Uterus (tissue), 4 donors: ENCODE data around the gene SIM1. TPM values are rescaled to one million over a fixed set of nuclear protein-coding genes. Genes with fewer than 3 reads are reported as not detected.

Source experiments
- DNase-seq, 2 donors: peaks; one replicate each; pipeline ENCODE4 v3.0.0-alpha.2; 2019 to 2020
- H3K27ac ChIP-seq, 2 donors: fragments of 200-600 bp; sonication (generic); 1 replicate in 1 of 2; 2 replicates in 1 of 2; pipeline ENCODE4 v1.5.1; 2016 to 2018
- H3K27me3 ChIP-seq, 2 donors: fragments of 200-600 bp; sonication (generic); one replicate each; pipeline ENCODE4 v1.5.1; 2018 to 2019; ENCODE audit warnings: control low read depth in 1 of 2
- H3K36me3 ChIP-seq, 2 donors: fragments of 200-600 bp; sonication (generic); one replicate each; pipeline ENCODE4 v1.5.1; 2019; ENCODE audit warnings: control low read depth in 1 of 2
- H3K4me1 ChIP-seq, 2 donors: fragments of 200-600 bp; sonication (generic); one replicate each; pipeline ENCODE4 v1.5.1; 2018 to 2019; ENCODE audit warnings: control low read depth in 1 of 2
- H3K4me3 ChIP-seq, 2 donors: fragments of 200-600 bp; sonication (generic); 1 replicate in 1 of 2; 2 replicates in 1 of 2; pipeline ENCODE4 v1.5.1; 2018 to 2019; ENCODE audit warnings: mild to moderate bottlenecking in 1 of 2
- H3K9me3 ChIP-seq, 2 donors: fragments of 200-600 bp; sonication (generic); one replicate each; pipeline ENCODE4 v1.5.1; 2019; ENCODE audit warnings: control low read depth in 1 of 2
- POLR2A ChIP-seq, 2 donors: fragments of 450-650 bp; IDR thresholded peaks; one replicate each; pipeline ENCODE4 v1.6.1; 2016; ENCODE audit warnings: antibody characterized with exemption in 2 of 2, mild to moderate bottlenecking in 1 of 2, moderate library complexity in 1 of 2
- intact Hi-C: fragments of 100-400 bp; cut with DNase I; formaldehyde crosslinking; loops from one replicate; pipeline ENCODE4 v1.15.1; 2023; ENCODE audit warnings: low total_unique reads
- total RNA-seq, 4 donors: library from RNA; depleted of rRNA in 3 of 4; stranded (reverse); fragments of >200 nt in 3 of 4; gene quantifications; one replicate each; pipeline versions ENCODE4 v1.1.0 to v1.2.4, GENCODE V29; 2014 to 2023
- TF ChIP-seq, protein P1 (sequence below), 4 experiments: fragments of 200-600 bp in 2 of 4; fragments of 450-650 bp in 2 of 4; sonication (generic) in 2 of 4; IDR thresholded peaks; one replicate each; pipeline ENCODE4 v1.5.1; 2016 to 2019; ENCODE audit warnings: antibody characterized with exemption in 4 of 4, mild to moderate bottlenecking in 2 of 4, moderate library complexity in 1 of 4
- donor health status: DM: yes; HTN: yes; CAD: no.

SIM1 gene
- total RNA-seq, 4 donors from 2014 or later = under 0.01 TPM; not detected in 3

DNA sequence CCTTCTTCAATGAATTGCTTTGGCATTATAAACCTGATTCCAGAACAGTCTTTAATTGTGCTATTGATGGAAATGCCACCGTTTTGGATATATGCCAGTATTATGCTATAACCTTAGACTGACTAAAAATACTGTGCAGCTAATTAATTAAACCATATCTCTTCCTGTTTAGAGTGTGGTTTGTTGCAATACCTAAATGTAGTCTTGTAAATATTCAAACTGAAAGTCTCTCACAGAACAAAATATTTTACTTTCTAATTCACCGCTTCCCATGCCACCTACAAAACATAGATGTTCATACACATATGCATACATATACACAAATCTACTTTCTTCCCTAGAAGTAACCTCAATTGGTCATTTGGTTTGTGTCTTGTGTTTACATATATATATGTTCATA, 126.6 kb downstream of the SIM1 start:
- DNase-seq = no peak
- intact Hi-C loops = no loop called here
- TF ChIP-seq, protein P1, sequence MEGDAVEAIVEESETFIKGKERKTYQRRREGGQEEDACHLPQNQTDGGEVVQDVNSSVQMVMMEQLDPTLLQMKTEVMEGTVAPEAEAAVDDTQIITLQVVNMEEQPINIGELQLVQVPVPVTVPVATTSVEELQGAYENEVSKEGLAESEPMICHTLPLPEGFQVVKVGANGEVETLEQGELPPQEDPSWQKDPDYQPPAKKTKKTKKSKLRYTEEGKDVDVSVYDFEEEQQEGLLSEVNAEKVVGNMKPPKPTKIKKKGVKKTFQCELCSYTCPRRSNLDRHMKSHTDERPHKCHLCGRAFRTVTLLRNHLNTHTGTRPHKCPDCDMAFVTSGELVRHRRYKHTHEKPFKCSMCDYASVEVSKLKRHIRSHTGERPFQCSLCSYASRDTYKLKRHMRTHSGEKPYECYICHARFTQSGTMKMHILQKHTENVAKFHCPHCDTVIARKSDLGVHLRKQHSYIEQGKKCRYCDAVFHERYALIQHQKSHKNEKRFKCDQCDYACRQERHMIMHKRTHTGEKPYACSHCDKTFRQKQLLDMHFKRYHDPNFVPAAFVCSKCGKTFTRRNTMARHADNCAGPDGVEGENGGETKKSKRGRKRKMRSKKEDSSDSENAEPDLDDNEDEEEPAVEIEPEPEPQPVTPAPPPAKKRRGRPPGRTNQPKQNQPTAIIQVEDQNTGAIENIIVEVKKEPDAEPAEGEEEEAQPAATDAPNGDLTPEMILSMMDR (IDR thresholded peaks at IDR 0.05) = no peak
- no peak for TF ChIP-seq POLR2A (IDR thresholded peaks at IDR 0.05)

DNA sequence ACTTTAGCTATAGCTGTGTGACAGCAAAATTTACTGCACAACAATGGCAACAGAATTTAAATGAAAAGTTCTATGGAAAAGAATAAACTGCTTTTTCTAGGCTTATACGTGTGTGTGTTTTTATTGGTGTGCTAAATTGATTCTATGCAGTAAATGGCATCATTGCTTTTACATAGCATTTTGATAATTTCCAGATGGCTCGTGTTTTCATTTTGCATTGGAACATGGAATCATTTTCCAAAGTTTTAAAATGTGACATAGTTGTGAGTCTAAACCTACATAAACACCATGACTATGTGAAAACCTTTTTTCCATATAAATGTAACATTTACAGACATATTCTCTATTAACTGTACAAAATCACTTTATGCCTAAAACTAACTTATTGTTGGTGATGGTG, 127.8 kb downstream of the SIM1 start:
- Histone ChIP-seq H3K4me1 (no peaks in the 10 kb centered on the region), H3K27me3 (no peaks in the 10 kb centered on the region), H3K27ac (no peak overlapping the region), H3K36me3 (no peaks in the 10 kb centered on the region), H3K9me3 (no peaks in the 10 kb centered on the region), H3K4me3 (no peak overlapping the region)
- DNase-seq = no peak
- TF ChIP-seq, protein P1 (IDR thresholded peaks at IDR 0.05) = no peak
- TF ChIP-seq POLR2A (IDR thresholded peaks at IDR 0.05) = no peak
- intact Hi-C loops = no loop called here

More for the DNA sequence above, 126.6 kb downstream of the SIM1 start:
- no peaks in the 10 kb centered on the region for H3K27me3 ChIP-seq
- H3K27ac ChIP-seq = no peak overlapping the region
- H3K4me3 ChIP-seq = no peak overlapping the region
- H3K9me3 ChIP-seq = no peaks in the 10 kb centered on the region
- no peaks in the 10 kb centered on the region for H3K4me1 ChIP-seq
- no peaks in the 10 kb centered on the region for H3K36me3 ChIP-seq

DNA sequence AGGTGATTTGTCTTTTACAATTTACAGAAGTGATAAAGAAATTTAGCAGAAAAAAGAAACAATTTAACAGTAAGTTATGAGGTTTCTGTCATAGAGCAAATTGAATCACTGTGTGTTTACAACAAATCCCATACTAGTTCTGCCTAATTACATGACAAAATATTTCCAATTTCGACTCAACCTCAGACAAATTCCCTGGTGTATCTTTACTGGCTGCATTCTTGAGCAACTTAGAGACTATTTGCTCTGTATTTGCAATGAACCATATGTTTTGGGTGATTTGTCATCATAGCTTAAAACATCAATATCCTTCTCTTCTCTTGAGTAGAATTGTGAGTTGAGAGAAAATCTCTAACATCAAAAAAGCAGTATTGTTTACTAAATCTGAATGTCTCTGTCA, 128.7 kb downstream of the SIM1 start:
- DNase-seq = no peak
- no peaks in the 10 kb centered on the region for H3K36me3 ChIP-seq
- no peak overlapping the region for H3K27ac ChIP-seq
- TF ChIP-seq, protein P1 (IDR thresholded peaks at IDR 0.05) = no peak
- no peak for TF ChIP-seq POLR2A (IDR thresholded peaks at IDR 0.05)
- intact Hi-C loops = no loop called here
- H3K4me3 ChIP-seq = no peak overlapping the region
- no peaks in the 10 kb centered on the region for H3K27me3 ChIP-seq
- no peaks in the 10 kb centered on the region for H3K4me1 ChIP-seq
- no peaks in the 10 kb centered on the region for H3K9me3 ChIP-seq
